ENCODE results near the gene PDHX.
A peak's percentile ranks its signal among the peaks of the same experiment; 100 is the strongest.

PDHX gene

DNA sequence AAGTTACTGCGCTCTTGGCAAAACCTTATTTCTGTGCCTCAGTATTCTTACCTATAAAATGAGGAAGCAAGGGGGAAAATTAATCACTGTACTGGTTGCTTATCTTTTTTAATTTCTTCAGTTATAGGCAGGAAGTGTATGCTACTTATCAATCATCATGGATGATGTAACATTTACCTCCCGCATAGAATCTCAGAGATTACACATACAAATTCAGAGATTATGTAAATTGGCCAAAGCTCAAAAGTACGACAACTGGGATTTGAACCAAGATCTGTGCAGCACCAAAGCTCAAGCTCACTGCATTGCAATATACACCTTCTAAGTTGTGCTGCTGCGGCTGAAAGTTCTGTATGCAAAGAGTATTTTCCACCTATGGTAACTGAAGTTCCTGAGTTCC lies 83.0 kb downstream of the PDHX start:
- Mint-ChIP-seq H3K4me1 (ENCODE audit: low read depth) (peaks cover 32% of the 10 kb centered on the region), H3K9me3 (no peaks in the 10 kb centered on the region), H3K36me3 (ENCODE audit: low read depth) (no peaks in the 10 kb centered on the region), H3K27me3 (no peaks in the 10 kb centered on the region), H3K4me3 (no peak overlapping the region), H3K27ac (no peak overlapping the region)
- intact Hi-C loops (cut with micrococcal nuclease), result loop anchor here (2.0 kb wide), 3 partner anchors 83 to 387 kb away; no protein-coding TSS in a partner anchor

DNA sequence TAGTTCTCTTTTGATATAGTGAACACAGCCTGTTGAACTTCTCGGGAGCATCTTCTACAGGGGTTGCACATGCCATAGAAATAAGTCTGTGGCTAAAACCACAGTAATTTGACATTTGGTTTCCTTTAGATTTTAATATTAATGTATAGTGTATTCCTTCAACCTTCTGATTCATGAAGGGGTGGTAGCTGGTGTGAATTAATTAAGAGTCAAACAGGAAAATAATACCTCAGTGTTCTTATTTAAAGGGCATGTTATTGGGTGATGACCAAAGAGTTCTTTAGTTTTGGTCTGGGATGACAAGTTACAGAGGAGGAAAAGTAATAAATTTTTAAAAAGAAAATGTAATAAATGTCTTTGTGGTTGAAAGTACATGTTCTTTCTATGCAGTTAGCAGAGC lies 86.8 kb downstream of the PDHX start:
- intact Hi-C loops (cut with micrococcal nuclease), result loop anchor here (5.0 kb wide), 1 partner anchor 39 kb away; no protein-coding TSS in a partner anchor
- H3K27me3 Mint-ChIP-seq, result no peaks in the 10 kb centered on the region
- no peaks in the 10 kb centered on the region for H3K36me3 Mint-ChIP-seq (ENCODE audit: low read depth)
- no peak overlapping the region for H3K4me3 Mint-ChIP-seq
- H3K27ac Mint-ChIP-seq, result peak overlapping the region; percentile 46
- no peaks in the 10 kb centered on the region for H3K9me3 Mint-ChIP-seq
- H3K4me1 Mint-ChIP-seq (ENCODE audit: low read depth), result peaks cover 40% of the 10 kb centered on the region

DNA sequence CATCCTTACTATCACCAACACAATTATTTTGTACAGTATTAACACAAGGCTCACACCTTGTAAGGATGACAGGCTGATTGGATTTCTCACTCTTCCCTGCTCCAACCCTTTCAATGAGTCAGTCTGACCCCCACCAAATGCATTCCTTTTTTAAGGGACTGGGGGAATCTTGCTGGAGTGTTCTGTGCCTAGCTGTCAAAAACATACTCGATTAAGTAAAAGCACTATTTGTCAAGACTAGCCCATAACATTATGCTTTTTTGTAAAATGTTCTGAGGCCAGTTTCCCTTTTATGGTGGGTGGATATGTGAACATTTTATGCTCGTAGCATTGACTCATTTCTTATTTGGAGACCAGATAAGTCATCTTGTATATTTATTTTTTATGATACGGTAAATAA lies 87.2 kb downstream of the PDHX start:
- intact Hi-C loops (cut with micrococcal nuclease), result loop anchor here (5.0 kb wide), 1 partner anchor 39 kb away; no protein-coding TSS in a partner anchor
- Mint-ChIP-seq H3K4me1 (ENCODE audit: low read depth) (peaks cover 37% of the 10 kb centered on the region), H3K9me3 (no peaks in the 10 kb centered on the region), H3K27me3 (no peaks in the 10 kb centered on the region), H3K36me3 (ENCODE audit: low read depth) (no peaks in the 10 kb centered on the region), H3K4me3 (no peak overlapping the region), H3K27ac (peak overlapping the region; percentile 46)

DNA sequence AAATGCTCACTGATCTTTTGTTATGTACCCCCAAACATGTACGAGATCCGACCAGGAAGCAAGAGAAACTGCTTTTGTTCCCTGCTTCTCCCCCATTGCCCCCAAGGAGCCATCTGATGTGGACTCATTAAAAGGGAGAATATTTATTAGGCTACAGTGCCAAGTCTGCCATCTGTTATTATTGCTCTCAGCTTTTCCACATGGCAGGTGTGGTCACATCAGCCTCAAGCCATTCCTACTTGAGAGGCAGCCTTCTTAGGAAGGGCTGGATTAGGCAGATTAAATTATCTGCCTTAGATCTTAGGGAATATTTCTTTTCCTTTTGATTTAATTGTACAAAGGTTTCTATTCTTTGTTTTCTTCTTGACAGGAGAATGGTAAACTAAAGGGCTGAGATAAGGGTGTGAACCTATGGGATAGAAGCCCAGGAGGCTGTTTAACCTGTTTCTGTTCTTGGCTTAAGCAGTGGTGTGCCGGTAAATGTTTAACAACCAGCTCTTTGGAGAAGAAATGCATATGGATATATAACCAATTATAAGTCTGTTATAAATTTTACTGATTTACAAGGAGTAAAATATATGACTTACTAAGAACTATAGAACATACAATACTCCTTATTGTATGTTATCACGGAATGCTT lies 88.8 kb downstream of the PDHX start:
- Mint-ChIP-seq H3K36me3 (ENCODE audit: low read depth) (no peaks in the 10 kb centered on the region), H3K4me1 (ENCODE audit: low read depth) (peaks cover 44% of the 10 kb centered on the region), H3K27me3 (no peaks in the 10 kb centered on the region), H3K27ac (peak overlapping the region; percentile 55), H3K9me3 (no peaks in the 10 kb centered on the region), H3K4me3 (no peak overlapping the region)
- intact Hi-C loops (cut with micrococcal nuclease), result no loop called here

DNA sequence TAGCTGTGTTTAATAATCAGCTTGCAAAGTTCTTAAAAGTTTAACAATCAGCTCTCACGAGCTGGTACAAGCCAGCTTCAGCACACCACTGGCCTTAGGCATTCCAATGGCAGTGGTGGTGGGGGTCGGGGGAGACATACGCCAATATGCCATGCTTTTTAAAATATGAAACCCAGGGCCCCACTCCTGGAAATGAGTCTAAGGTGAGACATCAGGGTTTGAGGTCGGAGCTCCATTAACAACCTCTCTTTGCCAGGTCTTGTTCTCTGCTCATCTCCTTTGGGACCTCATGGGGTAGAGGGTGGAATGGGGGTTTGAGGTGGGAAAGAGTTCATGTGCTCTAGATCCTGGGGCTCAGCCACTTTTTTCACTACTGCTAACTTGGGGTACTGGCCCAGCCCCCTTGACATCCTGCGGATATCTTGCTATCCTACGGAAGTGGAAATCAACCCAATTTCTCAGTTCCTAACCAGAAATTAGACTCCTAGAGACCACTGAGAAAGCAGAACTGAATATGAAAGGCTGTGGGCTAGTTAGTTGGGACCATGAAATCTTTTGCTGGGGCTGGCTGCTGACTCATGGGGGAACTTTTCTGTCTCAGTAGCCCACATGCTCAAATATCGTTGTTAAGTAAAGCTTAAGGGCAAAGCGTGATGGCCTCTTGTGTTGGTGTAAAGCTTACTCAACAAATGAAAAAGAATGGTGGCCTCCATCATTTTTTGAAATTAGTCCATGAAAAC lies 90.1 kb downstream of the PDHX start:
- intact Hi-C loops (cut with micrococcal nuclease), result loop anchor here (2.0 kb wide), 1 partner anchor 76 kb away; no protein-coding TSS in a partner anchor

DNA sequence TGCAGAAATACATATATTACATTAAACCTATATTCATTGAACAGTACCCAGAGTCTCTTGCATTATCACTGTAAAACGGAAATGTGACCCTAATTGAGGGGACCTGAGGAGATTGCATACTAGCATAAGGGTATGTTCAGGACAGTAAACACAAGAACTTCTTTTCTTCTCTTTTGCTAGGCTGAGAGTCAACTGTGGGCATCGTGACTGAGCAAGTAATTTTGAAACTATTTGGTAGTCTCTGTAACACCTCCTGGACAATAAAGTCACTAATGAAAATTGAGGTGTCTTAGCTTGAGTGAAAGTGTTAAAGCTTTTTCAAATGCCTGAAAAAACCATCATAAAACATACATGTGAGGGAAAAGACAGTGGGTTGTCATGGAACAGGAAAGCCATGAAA lies 90.9 kb downstream of the PDHX start:
- intact Hi-C loops (cut with micrococcal nuclease), result loop anchor here (2.0 kb wide), 1 partner anchor 76 kb away; no protein-coding TSS in a partner anchor
- H3K4me1 Mint-ChIP-seq (ENCODE audit: low read depth), result peaks cover 46% of the 10 kb centered on the region

More for the DNA sequence above, 90.1 kb downstream of the PDHX start:
- H3K4me1 Mint-ChIP-seq (ENCODE audit: low read depth), result peaks cover 44% of the 10 kb centered on the region
- peak overlapping the region; percentile 73 for H3K27ac Mint-ChIP-seq
- no peak overlapping the region for H3K4me3 Mint-ChIP-seq
- no peaks in the 10 kb centered on the region for H3K9me3 Mint-ChIP-seq
- no peaks in the 10 kb centered on the region for H3K36me3 Mint-ChIP-seq (ENCODE audit: low read depth)
- no peaks in the 10 kb centered on the region for H3K27me3 Mint-ChIP-seq

DNA sequence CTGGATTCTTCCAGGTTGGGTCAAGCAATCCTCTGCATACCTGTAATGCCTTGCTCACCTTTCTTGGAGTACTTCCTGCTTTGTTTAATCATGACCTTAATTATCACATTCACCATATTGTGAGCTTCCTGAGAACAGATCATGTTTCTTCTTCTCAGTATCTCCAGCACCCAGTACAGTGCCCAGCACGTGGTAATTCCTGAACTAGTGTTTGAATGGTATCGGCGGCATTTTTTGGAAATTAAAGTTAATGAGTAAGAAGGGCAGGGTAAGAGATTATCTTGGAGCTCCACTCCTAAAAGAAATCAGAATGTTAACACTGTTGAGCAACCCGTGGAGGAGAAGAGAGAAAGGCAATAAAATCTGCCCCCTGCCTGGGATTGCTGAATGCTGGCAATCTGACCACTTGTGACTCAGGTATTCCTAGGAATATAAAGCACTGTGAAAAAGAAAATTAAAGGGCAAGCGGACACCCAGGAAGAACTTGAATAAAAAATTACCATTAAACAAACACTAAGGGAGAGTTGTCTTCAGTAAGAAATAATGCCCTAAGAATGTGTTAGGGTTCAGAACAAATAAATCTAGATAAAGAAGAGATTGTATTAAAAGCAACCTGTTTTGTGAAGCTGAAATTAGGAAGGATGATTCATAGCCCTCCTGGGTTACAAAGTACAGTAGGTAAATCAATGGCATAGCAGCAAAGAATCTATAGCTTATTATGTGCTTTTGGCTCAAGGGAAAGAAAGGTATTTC lies 92.9 kb downstream of the PDHX start:
- Mint-ChIP-seq H3K27me3 (no peaks in the 10 kb centered on the region), H3K4me1 (ENCODE audit: low read depth) (peaks cover 50% of the 10 kb centered on the region), H3K36me3 (ENCODE audit: low read depth) (no peaks in the 10 kb centered on the region), H3K27ac (peak overlapping the region; percentile 53), H3K4me3 (no peak overlapping the region), H3K9me3 (no peaks in the 10 kb centered on the region)
- intact Hi-C loops (cut with micrococcal nuclease), result no loop called here

More for the DNA sequence above, 90.9 kb downstream of the PDHX start:
- Mint-ChIP-seq H3K4me3 (no peak overlapping the region), H3K36me3 (ENCODE audit: low read depth) (no peaks in the 10 kb centered on the region), H3K9me3 (no peaks in the 10 kb centered on the region), H3K27ac (peak overlapping the region; percentile 73), H3K27me3 (no peaks in the 10 kb centered on the region)

DNA sequence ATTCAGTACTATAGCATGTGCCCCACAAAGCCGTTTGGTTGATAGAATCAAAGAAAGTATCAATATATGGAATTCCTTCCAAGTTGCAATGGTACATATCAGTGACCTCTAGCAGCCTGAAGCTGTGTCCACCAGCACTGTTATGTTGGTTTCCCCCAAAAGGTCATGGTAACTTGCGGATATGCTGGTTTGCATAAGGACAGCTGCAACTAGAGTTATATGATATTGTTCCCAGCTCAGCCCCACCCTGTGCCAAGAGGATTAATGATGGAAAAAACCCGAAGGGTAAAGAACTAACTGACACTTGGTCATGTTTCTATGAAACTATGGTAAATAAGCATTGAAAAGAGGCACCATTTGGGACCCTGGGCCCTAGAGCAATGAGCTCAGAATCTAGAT lies 93.5 kb downstream of the PDHX start:
- Mint-ChIP-seq H3K9me3 (no peaks in the 10 kb centered on the region), H3K27ac (no peak overlapping the region)

DNA sequence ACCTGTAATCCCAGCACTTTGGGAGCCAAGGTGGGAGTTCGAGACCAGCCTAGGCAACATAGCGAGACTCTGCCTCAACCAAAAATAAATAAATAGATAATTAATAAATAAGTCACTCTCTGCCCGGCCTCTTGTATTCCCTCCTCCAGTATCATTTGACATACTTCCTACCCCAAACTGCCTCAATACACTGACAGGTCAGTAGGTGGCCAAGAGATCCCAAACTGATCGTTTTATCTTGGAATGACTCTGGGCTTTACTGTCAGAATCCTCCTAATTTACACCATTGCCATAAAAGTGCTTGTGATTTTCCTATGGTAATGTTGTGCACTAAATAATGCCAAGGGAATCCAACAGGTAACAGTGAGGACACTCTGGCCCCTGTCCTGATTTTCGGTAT lies 94.2 kb downstream of the PDHX start:
- H3K27ac Mint-ChIP-seq, result no peak overlapping the region
- no peaks in the 10 kb centered on the region for H3K9me3 Mint-ChIP-seq
- H3K36me3 Mint-ChIP-seq (ENCODE audit: low read depth), result no peaks in the 10 kb centered on the region
- intact Hi-C loops (cut with micrococcal nuclease), result no loop called here
- H3K4me3 Mint-ChIP-seq, result no peak overlapping the region
- H3K4me1 Mint-ChIP-seq (ENCODE audit: low read depth), result peaks cover 43% of the 10 kb centered on the region
- H3K27me3 Mint-ChIP-seq, result no peaks in the 10 kb centered on the region

More for the DNA sequence above, 93.5 kb downstream of the PDHX start:
- peaks cover 47% of the 10 kb centered on the region for H3K4me1 Mint-ChIP-seq (ENCODE audit: low read depth)
- intact Hi-C loops (cut with micrococcal nuclease), result no loop called here
- H3K4me3 Mint-ChIP-seq, result no peak overlapping the region
- no peaks in the 10 kb centered on the region for H3K36me3 Mint-ChIP-seq (ENCODE audit: low read depth)
- H3K27me3 Mint-ChIP-seq, result no peaks in the 10 kb centered on the region

DNA sequence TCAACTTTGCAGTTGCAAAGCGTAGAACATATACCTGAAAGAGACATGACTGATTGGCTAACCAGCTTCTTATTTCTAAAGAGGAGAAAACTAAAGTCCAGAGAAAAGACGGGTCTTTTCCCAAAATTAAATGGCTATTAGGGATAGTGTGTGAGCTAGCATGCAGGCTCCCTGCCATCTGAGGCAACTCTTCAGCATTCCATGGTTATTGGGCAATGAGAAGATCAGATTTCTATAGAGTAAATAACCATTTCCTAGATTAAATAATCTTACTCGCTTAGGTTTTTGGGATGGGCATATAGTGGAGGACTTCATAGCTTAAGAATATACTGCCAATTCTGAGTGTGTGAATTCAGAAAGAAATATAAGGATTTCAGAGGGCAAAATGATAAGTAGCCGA lies 95.0 kb downstream of the PDHX start:
- Mint-ChIP-seq H3K9me3 (no peaks in the 10 kb centered on the region), H3K4me3 (no peak overlapping the region), H3K36me3 (ENCODE audit: low read depth) (no peaks in the 10 kb centered on the region), H3K4me1 (ENCODE audit: low read depth) (peaks cover 38% of the 10 kb centered on the region), H3K27ac (no peak overlapping the region), H3K27me3 (no peaks in the 10 kb centered on the region)
- intact Hi-C loops (cut with micrococcal nuclease), result no loop called here

DNA sequence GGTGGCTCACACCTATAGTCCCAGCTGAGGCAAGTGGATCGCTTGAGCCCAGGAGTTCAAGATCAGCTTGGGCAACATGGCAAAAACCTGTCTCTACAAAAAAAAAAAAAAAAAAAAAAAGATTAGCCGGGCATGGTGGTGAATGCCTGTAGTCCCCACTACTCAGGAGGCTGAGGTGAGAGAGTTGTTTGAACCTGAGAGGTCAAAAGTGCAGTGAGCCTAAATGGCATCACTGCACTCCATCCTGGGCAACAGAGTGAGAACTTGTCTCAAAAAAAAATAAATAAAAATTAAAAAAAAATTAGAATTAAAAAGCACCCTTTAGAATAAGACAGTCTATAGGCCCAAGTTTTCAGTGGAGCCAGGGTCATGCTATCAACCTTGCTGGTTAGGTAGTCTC lies 95.5 kb downstream of the PDHX start:
- intact Hi-C loops (cut with micrococcal nuclease), result no loop called here
- H3K4me1 Mint-ChIP-seq (ENCODE audit: low read depth), result peaks cover 33% of the 10 kb centered on the region
- H3K27ac Mint-ChIP-seq, result peak overlapping the region; percentile 62

DNA sequence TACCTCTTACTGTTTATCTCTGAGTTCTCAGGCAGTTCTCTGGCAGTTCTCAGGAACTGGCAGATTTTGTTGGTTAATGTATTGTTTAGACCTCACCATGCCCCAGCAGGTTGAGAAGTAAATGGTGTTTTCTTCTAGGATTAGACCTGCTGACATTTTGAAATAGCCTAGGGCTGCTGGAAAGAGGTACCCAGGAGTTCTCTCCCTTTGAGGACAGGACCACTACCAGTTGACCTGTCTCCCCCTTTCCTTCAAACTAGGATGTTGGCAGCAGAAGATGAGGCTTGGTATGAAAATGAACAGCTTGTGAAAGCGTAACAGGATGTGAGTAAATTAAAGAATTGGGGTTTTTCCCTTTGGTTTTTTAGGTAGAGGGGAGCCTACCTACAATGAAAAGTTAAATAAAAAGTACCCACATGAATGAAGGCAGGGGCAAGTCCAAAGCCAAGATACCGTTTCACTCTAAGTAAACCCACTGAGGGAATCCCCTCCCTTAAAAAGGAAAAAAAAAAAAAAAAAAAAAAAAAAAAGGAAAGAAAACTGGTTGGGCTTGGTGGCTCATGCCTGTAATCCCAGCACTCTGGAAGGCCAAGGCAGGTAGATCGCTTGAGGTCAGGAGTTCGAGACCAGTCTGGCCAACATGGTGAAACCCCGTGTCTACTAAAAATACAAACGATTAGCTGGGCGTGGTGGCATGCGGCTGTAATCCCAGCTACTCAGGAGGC lies 96.2 kb downstream of the PDHX start:
- no peaks in the 10 kb centered on the region for H3K36me3 Mint-ChIP-seq (ENCODE audit: low read depth)
- intact Hi-C loops (cut with micrococcal nuclease), result no loop called here
- H3K4me1 Mint-ChIP-seq (ENCODE audit: low read depth), result peaks cover 33% of the 10 kb centered on the region
- H3K9me3 Mint-ChIP-seq, result no peaks in the 10 kb centered on the region
- H3K27me3 Mint-ChIP-seq, result no peaks in the 10 kb centered on the region
- no peak overlapping the region for H3K4me3 Mint-ChIP-seq
- peak overlapping the region; percentile 62 for H3K27ac Mint-ChIP-seq

More for the DNA sequence above, 95.5 kb downstream of the PDHX start:
- H3K4me3 Mint-ChIP-seq, result no peak overlapping the region
- H3K9me3 Mint-ChIP-seq, result no peaks in the 10 kb centered on the region
- H3K27me3 Mint-ChIP-seq, result no peaks in the 10 kb centered on the region
- H3K36me3 Mint-ChIP-seq (ENCODE audit: low read depth), result no peaks in the 10 kb centered on the region

DNA sequence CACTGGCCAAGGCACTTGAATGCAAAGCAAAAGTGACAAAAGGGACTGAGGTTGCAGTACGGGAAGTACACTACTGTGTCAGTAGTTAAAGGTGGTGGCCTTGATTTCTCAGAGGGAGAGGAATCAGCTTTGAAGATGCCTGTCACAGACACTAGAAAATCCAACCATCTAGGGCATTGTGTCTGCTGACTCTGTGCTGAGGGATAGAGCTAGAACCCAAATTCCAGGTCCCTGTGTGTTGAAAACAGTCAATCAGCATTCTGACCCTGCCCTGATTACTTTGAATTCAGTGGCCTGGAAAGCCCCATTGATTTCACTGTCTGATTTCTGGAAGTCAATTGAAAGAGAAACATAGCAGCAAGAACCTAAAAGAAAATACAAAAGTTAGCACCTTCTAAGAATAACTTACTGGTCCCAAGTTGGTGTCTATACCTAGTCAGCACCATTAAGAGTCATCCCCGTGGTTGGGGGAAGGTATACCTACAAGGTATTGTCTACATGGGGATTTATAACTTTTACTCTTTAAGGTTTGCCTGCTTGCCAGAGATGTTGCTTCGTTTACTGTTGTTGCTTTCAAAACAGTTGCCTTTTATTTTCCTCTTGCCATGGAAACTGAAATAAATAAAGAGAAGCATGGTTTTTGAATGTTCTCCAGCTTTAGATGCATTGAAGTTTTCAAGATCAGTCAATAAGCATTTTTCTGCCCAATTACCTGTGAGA lies 97.3 kb downstream of the PDHX start:
- Mint-ChIP-seq H3K27ac (peak overlapping the region; percentile 62), H3K9me3 (no peaks in the 10 kb centered on the region)
- intact Hi-C loops (cut with micrococcal nuclease), result no loop called here

More for the DNA sequence above, 97.3 kb downstream of the PDHX start:
- H3K4me1 Mint-ChIP-seq (ENCODE audit: low read depth), result peaks cover 28% of the 10 kb centered on the region
- H3K27me3 Mint-ChIP-seq, result no peaks in the 10 kb centered on the region
- no peak overlapping the region for H3K4me3 Mint-ChIP-seq
- H3K36me3 Mint-ChIP-seq (ENCODE audit: low read depth), result no peaks in the 10 kb centered on the region
